Mesendoderm (in vitro differentiated cells): ENCODE results near the gene AAK1.

Source experiments
- DNase-seq: peaks from one replicate; pipeline ENCODE4 v3.0.0; 2013
- H2AK5ac ChIP-seq: 2 replicates; pipeline ENCODE4 v1.6.1; 2013; ENCODE audit warnings: low read length, inconsistent platforms
- H2BK120ac ChIP-seq: 2 replicates; pipeline ENCODE4 v1.6.1; 2013; ENCODE audit warnings: low read depth, mild to moderate bottlenecking, low read length, moderate library complexity, mixed read lengths
- H2BK15ac ChIP-seq: replicated peaks from 2 replicates; pipeline ENCODE4 v1.6.1; 2013; ENCODE audit warnings: low read depth, mild to moderate bottlenecking, moderate library complexity
- H2BK5ac ChIP-seq: 2 replicates; pipeline ENCODE4 v1.6.1; 2013; ENCODE audit warnings: low read length, inconsistent platforms
- H3K18ac ChIP-seq: 2 replicates; pipeline ENCODE4 v1.6.1; 2013; ENCODE audit warnings: mild to moderate bottlenecking, low read length, mixed read lengths
- H3K23ac ChIP-seq: one replicate; pipeline ENCODE4 v1.6.1; 2013; ENCODE audit warnings: low read length
- H3K27ac ChIP-seq: 2 replicates; pipeline ENCODE4 v1.5.1; 2013; ENCODE audit warnings: low read depth, mild to moderate bottlenecking, inconsistent platforms, low read length, moderate library complexity
- H3K27me3 ChIP-seq: 2 replicates; pipeline ENCODE4 v1.6.1; 2013; ENCODE audit warnings: low read length, control low read depth, mild to moderate bottlenecking, inconsistent platforms; ENCODE audit not compliant: insufficient read depth, poor library complexity
- H3K36me3 ChIP-seq: 2 replicates; pipeline ENCODE4 v1.6.1; 2013; ENCODE audit warnings: low read length, inconsistent platforms; ENCODE audit not compliant: control insufficient read depth, insufficient read depth
- H3K4ac ChIP-seq: one replicate; pipeline ENCODE4 v1.6.1; 2013; ENCODE audit warnings: low read depth, mild to moderate bottlenecking, low read length, moderate library complexity
- H3K4me1 ChIP-seq: 2 replicates; pipeline ENCODE4 v1.6.1; 2013; ENCODE audit warnings: low read depth, low read length, inconsistent platforms; ENCODE audit not compliant: control insufficient read depth
- H3K4me2 ChIP-seq: 2 replicates; pipeline ENCODE4 v1.6.1; 2013; ENCODE audit warnings: low read length
- H3K4me3 ChIP-seq: 2 replicates; pipeline ENCODE4 v1.5.1; 2013; ENCODE audit warnings: mild to moderate bottlenecking, low read length
- H3K56ac ChIP-seq: one replicate; pipeline ENCODE4 v1.6.1; 2013; ENCODE audit warnings: low read length
- H3K79me1 ChIP-seq: 2 replicates; pipeline ENCODE4 v1.6.1; 2013; ENCODE audit warnings: low read length, inconsistent platforms
- H3K79me2 ChIP-seq: 2 replicates; pipeline ENCODE4 v1.6.1; 2013; ENCODE audit warnings: mild to moderate bottlenecking, low read length; ENCODE audit not compliant: control insufficient read depth, insufficient read depth
- H3K9ac ChIP-seq: 2 replicates; pipeline ENCODE4 v1.6.1; 2013; ENCODE audit warnings: low read length, inconsistent platforms
- H4K5ac ChIP-seq: one replicate; pipeline ENCODE4 v1.6.1; 2013; ENCODE audit warnings: low read length
- H4K8ac ChIP-seq: one replicate; pipeline ENCODE4 v1.6.1; 2013; ENCODE audit warnings: low read depth, mild to moderate bottlenecking, control low read depth, low read length, moderate library complexity
- WGBS: extraction: QIAGEN DNeasy Blood & Tissue Kit; methylation state at CpG from one replicate; pipeline ENCODE4 v1.1.7; 2013; ENCODE audit warnings: low lambda C conversion rate, missing lambda C conversion rate; ENCODE audit not compliant: insufficient coverage; ENCODE audit errors: extremely low coverage; 5-methylcytosine and 5-hydroxymethylcytosine counted together

AAK1 gene

DNA sequence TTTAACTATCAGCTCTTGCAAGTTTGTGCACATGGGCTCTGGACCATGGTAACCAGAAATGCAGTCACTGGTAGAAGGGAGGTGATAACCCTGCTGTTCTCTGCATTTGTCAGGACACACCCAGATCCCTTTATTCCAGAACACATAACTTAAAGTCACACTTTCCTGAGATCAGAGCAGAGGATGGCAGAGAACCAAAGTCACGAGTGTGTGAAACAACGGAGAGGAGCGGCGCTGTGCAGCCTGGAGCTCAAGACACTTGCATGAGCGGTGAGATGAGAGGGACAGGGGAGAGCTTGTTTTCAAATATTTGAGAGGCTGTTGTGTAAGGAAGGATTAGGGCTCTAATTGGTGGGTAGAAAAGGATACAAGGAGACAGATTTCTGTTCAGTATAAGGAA is 43.3 kb upstream of the AAK1 start:
- Histone ChIP-seq H3K79me2 (no peaks in the 10 kb centered on the region), H2BK120ac (no peak overlapping the region), H3K23ac (no peak overlapping the region), H3K4ac (no peak overlapping the region), H3K56ac (no peak overlapping the region), H2BK5ac (no peak overlapping the region), H3K36me3 (no peaks in the 10 kb centered on the region), H3K4me2 (no peak overlapping the region), H3K4me3 (no peak overlapping the region), H4K5ac (no peak overlapping the region), H3K27ac (no peak overlapping the region), H4K8ac (no peak overlapping the region), H3K27me3 (no peaks in the 10 kb centered on the region), H3K9ac (no peak overlapping the region), H3K18ac (no peak overlapping the region), H3K4me1 (no peaks in the 10 kb centered on the region), H3K79me1 (no peaks in the 10 kb centered on the region), H2AK5ac (no peak overlapping the region), H2BK15ac (no peak overlapping the region)
- DNase-seq: no peak
- no CpG with 5 or more reads among the region's 5 CpGs for WGBS

GRCh38 chr2:69685321-69686048 is 41.9 kb upstream of the AAK1 start:
- no peak overlapping the region for H3K18ac ChIP-seq
- H3K56ac ChIP-seq: no peak overlapping the region
- no peak overlapping the region for H3K27ac ChIP-seq
- H3K4me2 ChIP-seq: no peak overlapping the region
- DNase-seq: no peak
- no CpG with 5 or more reads among the region's 5 CpGs for WGBS
- H3K4me3 ChIP-seq: no peak overlapping the region
- H3K27me3 ChIP-seq: no peaks in the 10 kb centered on the region
- H2AK5ac ChIP-seq: no peak overlapping the region
- no peaks in the 10 kb centered on the region for H3K79me1 ChIP-seq
- no peaks in the 10 kb centered on the region for H3K36me3 ChIP-seq
- no peak overlapping the region for H3K9ac ChIP-seq
- H2BK5ac ChIP-seq: no peak overlapping the region
- H4K8ac ChIP-seq: no peak overlapping the region
- H3K4ac ChIP-seq: no peak overlapping the region
- no peak overlapping the region for H2BK15ac ChIP-seq
- no peak overlapping the region for H3K23ac ChIP-seq
- no peak overlapping the region for H4K5ac ChIP-seq
- no peak overlapping the region for H2BK120ac ChIP-seq
- no peaks in the 10 kb centered on the region for H3K79me2 ChIP-seq
- no peaks in the 10 kb centered on the region for H3K4me1 ChIP-seq

- H2AK5ac ChIP-seq: no peak overlapping the region
- H3K4me1 ChIP-seq: no peaks in the 10 kb centered on the region
- H3K79me1 ChIP-seq: no peaks in the 10 kb centered on the region
- H3K18ac ChIP-seq: no peak overlapping the region
- H4K8ac ChIP-seq: no peak overlapping the region
- H3K36me3 ChIP-seq: no peaks in the 10 kb centered on the region
- no peak overlapping the region for H3K27ac ChIP-seq
- no peaks in the 10 kb centered on the region for H3K27me3 ChIP-seq
- no peak overlapping the region for H3K4ac ChIP-seq
- no peaks in the 10 kb centered on the region for H3K79me2 ChIP-seq
- no peak overlapping the region for H3K56ac ChIP-seq
- H2BK15ac ChIP-seq: no peak overlapping the region
- no peak overlapping the region for H2BK120ac ChIP-seq
- WGBS: no CpG with 5 or more reads among the region's 5 CpGs
- H3K4me3 ChIP-seq: no peak overlapping the region
- no peak overlapping the region for H4K5ac ChIP-seq
- no peak overlapping the region for H3K4me2 ChIP-seq
- H2BK5ac ChIP-seq: no peak overlapping the region
- H3K9ac ChIP-seq: no peak overlapping the region
- DNase-seq: peak; percentile 19
- H3K23ac ChIP-seq: no peak overlapping the region
These were observed 39.8 kb upstream of the AAK1 start for GRCh38 chr2:69683170-69683971.

- Histone ChIP-seq H3K27ac (no peak overlapping the region), H3K36me3 (no peaks in the 10 kb centered on the region), H2AK5ac (no peak overlapping the region), H3K23ac (no peak overlapping the region), H3K18ac (no peak overlapping the region), H3K56ac (no peak overlapping the region), H3K27me3 (no peaks in the 10 kb centered on the region), H3K4me1 (no peaks in the 10 kb centered on the region), H3K79me2 (no peaks in the 10 kb centered on the region), H2BK5ac (no peak overlapping the region), H2BK15ac (no peak overlapping the region), H3K4me2 (no peak overlapping the region), H3K79me1 (no peaks in the 10 kb centered on the region), H4K5ac (no peak overlapping the region), H2BK120ac (no peak overlapping the region), H3K9ac (no peak overlapping the region), H4K8ac (no peak overlapping the region), H3K4ac (no peak overlapping the region), H3K4me3 (no peak overlapping the region)
- no peak for DNase-seq
- WGBS: no CpG with 5 or more reads among the region's 1 CpG
These were observed 39.0 kb upstream of the AAK1 start for GRCh38 chr2:69682525-69682924.

- Histone ChIP-seq H4K5ac (no peak overlapping the region), H4K8ac (no peak overlapping the region), H3K4me2 (no peak overlapping the region), H3K4me3 (no peak overlapping the region), H3K27ac (no peak overlapping the region), H2AK5ac (no peak overlapping the region), H3K36me3 (no peaks in the 10 kb centered on the region), H2BK5ac (no peak overlapping the region), H3K79me2 (no peaks in the 10 kb centered on the region), H2BK15ac (no peak overlapping the region), H3K79me1 (no peaks in the 10 kb centered on the region), H3K23ac (no peak overlapping the region), H2BK120ac (no peak overlapping the region), H3K4ac (no peak overlapping the region), H3K18ac (no peak overlapping the region), H3K9ac (no peak overlapping the region), H3K4me1 (no peaks in the 10 kb centered on the region), H3K27me3 (no peaks in the 10 kb centered on the region), H3K56ac (no peak overlapping the region)
- WGBS: no CpG with 5 or more reads among the region's 1 CpG
- no peak for DNase-seq
These were observed 36.6 kb upstream of the AAK1 start for GRCh38 chr2:69680001-69680675.
